MM.1S (cell line): ENCODE measurements around the gene OVOL3.

ENCODE experiments used
- DNase-seq: peaks from one replicate; pipeline ENCODE4 v3.0.0-alpha.2; 2015
- H2AFZ ChIP-seq: fragments of 300-600 bp; sonication (generic); 2 replicates; pipeline ENCODE4 v1.6.0; 2016; ENCODE audit warnings: antibody characterized with exemption, low read length
- H3F3A ChIP-seq: fragments of 300-600 bp; sonication (generic); 2 replicates; pipeline ENCODE4 v1.6.1; 2016; ENCODE audit warnings: mild to moderate bottlenecking, antibody characterized with exemption, low read length, moderate library complexity, mixed read lengths; ENCODE audit not compliant: insufficient read depth
- H3K27ac ChIP-seq: fragments of 300-600 bp; sonication (generic); 2 replicates; pipeline ENCODE4 v1.5.1; 2016; ENCODE audit warnings: mild to moderate bottlenecking, low read length
- H3K27me3 ChIP-seq: fragments of 300-600 bp; sonication (generic); replicated peaks from 2 replicates; pipeline ENCODE4 v1.6.0; 2016; ENCODE audit warnings: low read length; ENCODE audit not compliant: insufficient read depth
- H3K36me3 ChIP-seq: fragments of 300-600 bp; sonication (generic); replicated peaks from 2 replicates; pipeline ENCODE4 v1.6.1; 2016; ENCODE audit warnings: mild to moderate bottlenecking, low read length, mixed read lengths; ENCODE audit not compliant: insufficient read depth
- H3K4me1 ChIP-seq: fragments of 300-600 bp; sonication (generic); 2 replicates; pipeline ENCODE4 v1.6.1; 2016; ENCODE audit warnings: low read length, mixed read lengths
- H3K4me2 ChIP-seq: fragments of 300-600 bp; sonication (generic); 2 replicates; pipeline ENCODE4 v1.6.0; 2016; ENCODE audit warnings: low read depth, low read length
- H3K4me3 ChIP-seq: fragments of 300-600 bp; sonication (generic); 2 replicates; pipeline ENCODE4 v1.5.1; 2016; ENCODE audit warnings: low read length, mixed read lengths
- H3K79me2 ChIP-seq: fragments of 300-600 bp; sonication (generic); 2 replicates; pipeline ENCODE4 v1.6.1; 2016; ENCODE audit warnings: mixed run types, low read length, mixed read lengths
- H3K9ac ChIP-seq: fragments of 300-600 bp; sonication (generic); 2 replicates; pipeline ENCODE4 v1.6.1; 2016; ENCODE audit warnings: low read length, mixed read lengths
- H3K9me2 ChIP-seq: fragments of 300-600 bp; sonication (generic); replicated peaks from 2 replicates; pipeline ENCODE4 v1.6.1; 2016; ENCODE audit warnings: mild to moderate bottlenecking, low read length, mixed read lengths; ENCODE audit not compliant: insufficient read depth
- H3K9me3 ChIP-seq: fragments of 300-600 bp; sonication (generic); replicated peaks from 2 replicates; pipeline ENCODE4 v1.6.1; 2016; ENCODE audit warnings: mild to moderate bottlenecking, low read length, mixed read lengths; ENCODE audit not compliant: insufficient read depth
- H4K20me1 ChIP-seq: fragments of 300-600 bp; sonication (generic); 2 replicates; pipeline ENCODE4 v1.6.1; 2016; ENCODE audit warnings: mild to moderate bottlenecking, low read length, moderate library complexity, mixed read lengths; ENCODE audit not compliant: insufficient read depth
- CTCF ChIP-seq: fragments of 300-600 bp; sonication (generic); IDR thresholded peaks from 2 replicates; pipeline ENCODE4 v1.5.1; 2016; ENCODE audit warnings: antibody characterized with exemption, low read length, mixed read lengths
- EZH2 ChIP-seq: fragments of 300-600 bp; sonication (generic); optimal IDR thresholded peaks from 2 replicates; pipeline ENCODE3; 2017; ENCODE audit warnings: low read depth, mild to moderate bottlenecking, antibody characterized with exemption, low read length, mixed read lengths
- EZH2phosphoT487 ChIP-seq: fragments of 300-600 bp; sonication (generic); IDR thresholded peaks from 2 replicates; pipeline ENCODE4 v1.6.1; 2018; ENCODE audit warnings: antibody characterized with exemption, low read length

Gene OVOL3

GRCh38 chr19:36089847-36090246 is 21.1 kb upstream of the OVOL3 start:
- TF ChIP-seq EZH2 = no peak
- no peak for TF ChIP-seq CTCF
- TF ChIP-seq EZH2phosphoT487 = no peak
- H3K36me3 ChIP-seq = no peaks in the 10 kb centered on the region

GRCh38 chr19:36090910-36091695 is 19.8 kb upstream of the OVOL3 start:
- H3K36me3 ChIP-seq = no peaks in the 10 kb centered on the region

More at GRCh38 chr19:36089847-36090246, 21.1 kb upstream of the OVOL3 start:
- no peaks in the 10 kb centered on the region for H3K79me2 ChIP-seq
- H3K9ac ChIP-seq = no peak overlapping the region
- no peak overlapping the region for H3K4me3 ChIP-seq
- no peak overlapping the region for H2AFZ ChIP-seq
- H3K27me3 ChIP-seq = no peaks in the 10 kb centered on the region
- H3K9me3 ChIP-seq = no peaks in the 10 kb centered on the region
- no peaks in the 10 kb centered on the region for H4K20me1 ChIP-seq
- no peak for DNase-seq
- H3K4me2 ChIP-seq = no peak overlapping the region
- no peaks in the 10 kb centered on the region for H3K4me1 ChIP-seq
- H3F3A ChIP-seq = no peaks in the 10 kb centered on the region
- H3K27ac ChIP-seq = no peak overlapping the region
- H3K9me2 ChIP-seq = no peaks in the 10 kb centered on the region

GRCh38 chr19:36092566-36092965 is 18.4 kb upstream of the OVOL3 start:
- Histone ChIP-seq H3K4me3 (no peak overlapping the region), H3K27ac (no peak overlapping the region), H3K9me2 (no peaks in the 10 kb centered on the region), H3K79me2 (no peaks in the 10 kb centered on the region), H4K20me1 (no peaks in the 10 kb centered on the region), H3K9ac (no peak overlapping the region), H3K4me2 (no peak overlapping the region), H3K27me3 (no peaks in the 10 kb centered on the region), H3K4me1 (no peaks in the 10 kb centered on the region), H3F3A (no peaks in the 10 kb centered on the region), H2AFZ (no peak overlapping the region), H3K36me3 (no peaks in the 10 kb centered on the region), H3K9me3 (no peaks in the 10 kb centered on the region)
- DNase-seq = no peak
- no peak for TF ChIP-seq CTCF
- no peak for TF ChIP-seq EZH2

More at GRCh38 chr19:36090910-36091695, 19.8 kb upstream of the OVOL3 start:
- H3F3A ChIP-seq = no peaks in the 10 kb centered on the region
- no peaks in the 10 kb centered on the region for H3K79me2 ChIP-seq
- TF ChIP-seq CTCF (no peak), EZH2phosphoT487 (no peak), EZH2 (no peak)
- DNase-seq = no peak
- H3K4me1 ChIP-seq = no peaks in the 10 kb centered on the region
- H3K4me2 ChIP-seq = no peak overlapping the region
- no peak overlapping the region for H3K9ac ChIP-seq
- no peak overlapping the region for H3K27ac ChIP-seq
- H3K9me2 ChIP-seq = no peaks in the 10 kb centered on the region
- no peaks in the 10 kb centered on the region for H4K20me1 ChIP-seq
- no peaks in the 10 kb centered on the region for H3K27me3 ChIP-seq
- no peak overlapping the region for H2AFZ ChIP-seq
- no peaks in the 10 kb centered on the region for H3K9me3 ChIP-seq
- H3K4me3 ChIP-seq = no peak overlapping the region
